ENCODE measurements around the gene PPIP5K2.

Gene PPIP5K2

GRCh38 chr5:103255691-103256090 lies 135.6 kb downstream of the PPIP5K2 start:
- no peak for DNase-seq

GRCh38 chr5:103256178-103256577 lies 136.1 kb downstream of the PPIP5K2 start:
- DNase-seq: peak; percentile 32

- DNase-seq: peak; percentile 98
Measured at GRCh38 chr5:103258368-103258956, 138.4 kb downstream of the PPIP5K2 start, which contains the start of gene MACIR. TSS of gene MACIR (plus strand) at chr5:103258763. CDS start at chr5:103275920, 17,157 bp downstream.

GRCh38 chr5:103258957-103259704 lies 139.0 kb downstream of the PPIP5K2 start:
- peak; percentile 87 for DNase-seq

GRCh38 chr5:103259705-103260355 lies 139.7 kb downstream of the PPIP5K2 start:
- peak; percentile 69 for DNase-seq

GRCh38 chr5:103260951-103261350 lies 140.8 kb downstream of the PPIP5K2 start:
- peak; percentile 43 for DNase-seq

Measured in OCI-M1 (cell line).